ENCODE data around the gene KRT73.
"Not testable (repeated sequence)": the region's sequence is repeated elsewhere in the genome, so short reads cannot be mapped to it uniquely, and the experiment has no call there.

KRT73 gene

DNA sequence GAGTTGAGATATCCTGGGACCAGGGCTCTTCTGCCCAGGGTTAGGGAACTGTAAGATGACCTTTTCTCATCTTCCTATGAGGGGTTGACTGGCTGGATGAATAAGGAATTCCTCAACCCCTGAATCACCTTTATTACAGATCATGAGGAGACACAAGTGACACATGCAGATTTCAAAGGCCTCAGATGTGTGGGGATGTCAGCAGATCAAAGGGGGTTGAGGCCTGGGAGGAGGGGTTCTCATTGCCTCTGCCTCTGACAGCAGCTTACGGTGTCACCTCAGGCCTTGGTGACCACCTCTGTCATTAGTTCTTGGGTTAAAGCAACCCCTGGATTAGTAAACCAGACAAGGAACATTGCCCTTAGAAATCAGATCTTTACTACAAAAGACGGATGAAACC, 15.0 kb downstream of the KRT73 start:
- H3K4me3 ChIP-seq (ENCODE audit: low read depth, low read length), result no peak overlapping the region

DNA sequence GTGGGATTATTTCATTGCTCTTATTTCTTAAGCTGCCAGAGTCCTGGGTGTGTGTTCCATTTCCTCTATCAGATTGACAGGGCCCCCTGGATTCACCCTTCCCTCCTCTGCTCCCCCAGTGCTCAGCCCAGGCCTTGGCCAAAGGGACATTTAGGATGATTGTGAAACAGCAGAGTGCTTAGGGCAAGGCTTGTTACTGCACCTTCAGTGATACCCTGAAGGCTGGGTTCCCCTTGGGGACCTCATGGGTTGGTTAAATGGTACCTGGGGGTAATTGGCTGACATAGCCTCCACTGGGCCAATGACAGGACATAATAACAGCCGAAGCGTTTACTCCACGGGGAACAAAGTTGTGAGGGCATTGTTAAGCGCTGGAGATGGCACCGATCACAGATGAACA, 15.8 kb downstream of the KRT73 start:
- no peak overlapping the region for H3K4me3 ChIP-seq (ENCODE audit: low read depth, low read length)

DNA sequence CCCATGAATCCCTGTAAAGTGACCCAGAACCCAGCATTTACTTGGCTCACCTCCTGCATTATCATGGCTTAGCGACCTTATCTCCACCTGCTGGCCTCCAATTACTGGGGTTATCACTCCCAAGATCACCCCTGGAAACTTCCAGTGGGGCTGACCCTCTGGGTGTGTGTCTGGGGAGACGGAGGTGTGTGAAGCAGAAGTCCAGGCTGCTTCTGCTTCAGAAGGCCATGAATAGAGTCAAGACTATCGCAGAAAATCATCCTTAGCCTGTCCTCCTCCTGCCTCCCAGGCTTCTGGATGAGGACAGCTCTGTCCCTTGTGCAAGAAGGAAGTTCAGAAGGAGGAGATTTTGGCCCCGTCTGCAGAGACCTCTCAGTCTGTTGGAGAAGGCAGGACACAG, 16.7 kb downstream of the KRT73 start:
- no peak overlapping the region for H3K4me3 ChIP-seq (ENCODE audit: low read depth, low read length)

DNA sequence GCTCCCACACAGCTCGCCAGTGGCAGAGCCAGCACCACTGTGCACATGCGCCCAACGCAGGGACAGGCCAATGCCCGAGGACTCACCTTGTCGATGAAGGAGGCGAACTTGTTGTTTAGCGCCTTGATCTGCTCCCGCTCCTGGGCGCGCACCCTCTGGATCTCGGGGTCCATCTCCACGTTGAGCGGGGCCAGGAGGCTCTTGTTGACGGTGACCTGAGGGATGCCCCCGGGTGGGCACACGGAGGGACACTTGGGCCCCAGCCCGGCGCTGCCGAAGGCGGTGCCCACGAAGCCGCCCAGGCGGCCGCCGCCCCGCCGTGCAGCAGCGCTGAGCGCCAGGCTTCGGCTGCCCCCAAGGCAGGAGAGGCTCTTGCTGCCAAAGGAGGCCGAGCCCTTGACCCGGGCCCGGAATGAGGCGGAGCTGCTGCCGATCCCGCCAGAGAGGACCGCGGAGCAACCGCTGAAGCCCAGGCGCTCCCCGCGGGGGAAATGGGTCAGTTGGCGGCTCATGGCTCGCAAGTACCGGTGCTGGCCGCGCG, 17.3 kb downstream of the KRT73 start, which contains the start of gene KRT72:
Gene KRT72, minus strand, starts transcription at position 523 of the 541 bp plus-strand sequence. Its CDS starts 11 bp downstream, at position 512.
- H3K4me3 ChIP-seq (ENCODE audit: low read depth, low read length), result no peak within 1 kb of the TSS

DNA sequence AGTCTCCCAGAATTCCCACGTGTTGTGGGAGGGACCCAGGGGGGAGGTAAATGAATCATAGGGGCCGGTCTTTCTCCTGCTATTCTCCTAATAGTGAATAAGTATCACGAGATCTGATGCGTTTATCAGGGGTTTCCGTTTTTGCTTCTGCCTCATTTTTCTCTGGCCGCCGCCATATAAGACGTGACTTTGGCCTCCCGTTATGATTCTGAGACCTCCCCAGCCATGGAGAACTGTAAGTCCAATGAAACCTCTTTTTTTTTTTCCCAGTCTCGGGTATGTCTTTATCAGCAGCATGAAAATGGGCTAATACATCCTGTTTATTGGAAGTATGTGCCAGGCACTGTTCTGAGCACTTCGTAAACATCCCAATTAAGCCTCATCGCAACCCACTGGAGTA, 17.9 kb downstream of the KRT73 start:
- no peak overlapping the region for H3K4me3 ChIP-seq (ENCODE audit: low read depth, low read length)

DNA sequence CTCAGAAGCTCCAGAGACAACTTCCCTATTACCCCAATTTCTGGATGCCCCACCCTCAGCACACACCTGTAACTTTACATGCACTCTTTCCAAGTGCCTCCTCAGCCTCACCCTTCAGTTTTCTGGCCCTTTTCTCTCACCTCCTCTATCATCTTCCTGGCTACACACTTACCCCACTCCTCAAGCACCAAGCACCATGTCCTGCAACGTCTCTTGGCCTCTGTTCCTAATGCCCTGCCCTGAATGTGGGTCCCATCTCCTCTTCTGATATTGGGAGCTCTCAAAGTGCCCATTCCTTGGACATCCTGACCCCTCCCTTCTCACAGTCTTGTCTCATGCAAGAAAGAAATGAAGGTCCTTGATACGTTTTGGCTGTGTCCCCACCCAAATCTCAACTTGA, 18.3 kb downstream of the KRT73 start:
- H3K4me3 ChIP-seq (ENCODE audit: low read depth, low read length), result no peak overlapping the region

DNA sequence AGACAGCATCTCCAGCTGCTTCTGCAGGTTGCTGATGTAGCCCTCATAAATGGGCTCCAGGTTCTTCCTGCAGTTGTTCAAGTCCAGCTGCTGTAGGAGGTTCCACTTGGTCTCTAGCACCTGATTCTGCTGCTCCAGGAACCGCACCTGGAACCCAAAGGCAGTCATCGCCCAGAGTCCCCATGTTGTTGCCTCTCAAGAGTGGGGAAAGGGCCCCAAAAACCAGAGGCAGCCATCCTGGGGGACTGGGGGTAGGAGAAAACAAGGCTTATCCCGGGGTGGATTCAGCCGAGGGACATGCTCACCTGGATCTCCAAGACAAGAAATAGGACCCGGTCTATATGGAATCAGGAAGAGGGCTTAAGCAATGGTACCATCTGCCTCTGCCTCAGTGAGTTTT, 19.4 kb downstream of the KRT73 start:
- no peak overlapping the region for H3K4me3 ChIP-seq (ENCODE audit: low read depth, low read length)

DNA sequence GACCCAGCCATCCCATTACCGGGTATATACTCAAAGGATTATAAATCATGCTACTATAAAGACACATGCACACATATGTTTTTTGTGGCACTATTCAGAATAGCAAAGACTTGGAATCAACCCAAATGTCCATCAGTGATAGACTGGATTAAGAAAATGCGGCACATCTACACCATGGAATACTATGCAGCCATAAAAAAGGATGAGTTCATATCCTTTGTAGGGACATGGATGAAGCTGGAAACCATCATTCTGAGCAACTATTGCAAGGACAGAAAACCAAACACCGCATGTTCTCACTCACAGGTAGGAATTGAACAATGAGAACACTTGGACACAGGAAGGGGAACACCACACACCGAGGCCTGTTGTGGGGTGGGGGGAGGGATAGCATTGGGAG, 24.1 kb downstream of the KRT73 start:
- not testable (repeated sequence) for H3K4me3 ChIP-seq (ENCODE audit: low read depth, low read length)

DNA sequence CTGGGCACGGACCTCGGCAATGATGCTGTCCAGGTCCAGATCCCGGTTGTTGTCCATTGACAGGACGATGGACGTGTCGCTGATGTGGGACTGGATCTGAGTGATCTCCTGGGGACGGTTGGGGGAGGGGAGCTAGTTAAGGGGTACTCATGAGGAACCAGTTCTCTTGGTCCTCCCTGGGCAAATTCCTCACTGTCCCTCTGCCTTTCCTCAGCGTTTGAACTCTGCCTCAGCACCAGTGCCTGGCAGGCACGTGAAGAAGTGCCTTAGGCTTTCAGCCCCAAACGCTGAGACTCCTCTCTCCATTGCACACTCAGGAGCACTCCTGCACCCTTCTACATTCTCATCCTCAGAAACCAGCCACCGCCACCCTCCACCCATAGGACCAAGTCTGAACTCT, 26.8 kb downstream of the KRT73 start:
- H3K4me3 ChIP-seq (ENCODE audit: low read depth, low read length), result no peak overlapping the region

DNA sequence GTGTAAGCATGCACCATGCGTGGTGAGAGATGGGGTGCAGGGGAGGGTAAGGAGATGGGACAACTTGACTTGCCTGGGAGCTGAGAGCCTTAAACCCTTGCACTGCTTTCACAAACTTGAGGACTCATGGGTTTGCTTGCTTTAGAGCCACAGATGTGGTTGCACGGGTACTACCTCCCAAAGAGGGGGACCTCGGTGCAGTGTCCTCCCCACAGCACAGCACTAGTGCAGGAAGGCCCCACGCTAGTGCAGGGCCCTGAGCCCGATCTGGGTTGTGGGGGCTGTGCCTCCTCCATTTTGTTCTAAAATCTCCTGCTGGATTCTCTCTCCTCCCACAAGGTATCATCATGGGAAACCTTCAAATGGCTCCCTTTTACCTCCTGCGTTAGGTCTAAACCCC, 28.3 kb downstream of the KRT73 start:
- H3K4me3 ChIP-seq (ENCODE audit: low read depth, low read length), result no peak overlapping the region

DNA sequence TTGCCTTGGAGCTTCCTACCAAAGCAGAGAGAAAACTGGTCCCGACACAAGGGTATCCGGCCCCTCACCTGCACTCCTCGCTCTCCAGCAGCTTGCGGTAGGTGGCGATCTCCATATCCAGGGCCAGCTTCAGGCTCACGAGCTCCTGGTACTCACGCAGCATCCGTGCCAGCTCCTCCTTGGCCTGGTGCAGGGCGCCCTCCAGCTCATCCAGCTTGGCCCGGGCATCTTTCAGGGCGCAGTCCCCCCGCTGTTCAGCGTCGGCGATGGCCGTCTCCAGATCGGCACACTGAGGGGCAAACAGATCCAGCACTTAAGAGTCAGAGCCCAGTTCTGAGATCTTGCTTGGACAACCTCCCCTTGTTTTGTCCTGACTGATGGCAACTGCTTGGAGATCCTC, 30.8 kb downstream of the KRT73 start:
- no peak overlapping the region for H3K4me3 ChIP-seq (ENCODE audit: low read depth, low read length)

DNA sequence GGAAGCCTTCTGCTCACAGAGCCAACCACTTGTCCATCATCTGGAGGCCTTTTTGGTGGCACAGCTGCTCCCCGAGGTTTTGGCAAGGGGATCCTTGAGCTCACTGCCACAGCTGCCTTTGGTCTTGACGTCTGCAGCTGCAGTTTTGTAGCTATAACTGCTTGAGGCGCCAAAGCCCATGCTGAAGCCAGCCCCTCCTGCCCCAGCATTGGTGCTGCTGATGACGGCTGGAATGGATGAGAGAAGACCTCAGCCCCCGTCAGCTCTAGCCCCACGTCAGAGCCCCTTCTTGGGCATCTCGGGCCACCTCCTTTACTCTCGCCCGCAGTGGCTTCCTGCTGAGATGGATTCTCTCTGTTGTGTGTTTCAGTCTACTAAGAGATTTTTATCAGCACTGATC, 32.4 kb downstream of the KRT73 start:
- H3K4me3 ChIP-seq (ENCODE audit: low read depth, low read length), result no peak overlapping the region

DNA sequence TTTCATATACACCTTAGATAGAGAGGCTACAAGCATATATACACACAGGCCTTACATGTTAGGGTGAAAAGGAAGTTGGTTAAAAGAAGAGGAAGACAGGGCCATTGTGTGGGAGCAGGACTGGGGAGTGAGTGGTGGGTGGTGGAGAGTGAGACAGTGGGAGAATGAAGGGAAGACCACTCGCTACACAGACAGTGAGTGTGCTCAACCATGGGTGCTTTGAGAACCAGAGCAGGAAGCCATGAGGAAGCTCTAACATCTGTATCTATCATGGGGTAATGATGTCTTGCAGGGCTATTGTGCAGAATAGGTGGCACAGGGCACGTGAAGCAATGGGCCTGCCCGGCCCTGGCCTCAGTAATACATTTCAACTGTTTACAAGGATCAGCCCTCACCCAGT, 33.3 kb downstream of the KRT73 start:
- no peak overlapping the region for H3K4me3 ChIP-seq (ENCODE audit: low read depth, low read length)

DNA sequence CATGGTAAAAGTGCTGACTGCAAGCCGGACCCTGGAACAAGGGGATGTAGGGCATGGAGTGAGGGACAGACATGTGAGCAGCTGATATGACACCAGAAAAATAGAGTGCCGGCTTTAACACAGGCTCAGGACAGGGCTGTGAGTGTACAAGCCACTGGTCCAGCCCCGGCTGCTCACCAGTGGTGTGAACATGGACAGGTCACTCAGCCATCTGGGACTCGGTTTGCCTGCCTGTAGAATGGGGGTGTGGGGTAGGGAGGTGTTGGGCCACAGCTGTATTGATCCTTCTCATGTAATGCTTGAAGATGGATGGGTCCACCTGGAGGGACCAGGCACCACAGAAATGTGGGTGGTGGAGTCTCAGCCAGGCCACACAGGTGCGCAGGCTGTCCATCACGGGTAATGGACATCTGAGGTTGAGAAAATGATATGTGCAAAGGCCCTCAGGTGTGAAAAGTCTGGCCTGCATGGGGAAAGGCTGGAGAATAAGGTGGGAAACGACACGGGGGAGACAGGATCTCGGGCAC, 34.1 kb downstream of the KRT73 start:
- H3K4me3 ChIP-seq (ENCODE audit: low read depth, low read length), result no peak overlapping the region

DNA sequence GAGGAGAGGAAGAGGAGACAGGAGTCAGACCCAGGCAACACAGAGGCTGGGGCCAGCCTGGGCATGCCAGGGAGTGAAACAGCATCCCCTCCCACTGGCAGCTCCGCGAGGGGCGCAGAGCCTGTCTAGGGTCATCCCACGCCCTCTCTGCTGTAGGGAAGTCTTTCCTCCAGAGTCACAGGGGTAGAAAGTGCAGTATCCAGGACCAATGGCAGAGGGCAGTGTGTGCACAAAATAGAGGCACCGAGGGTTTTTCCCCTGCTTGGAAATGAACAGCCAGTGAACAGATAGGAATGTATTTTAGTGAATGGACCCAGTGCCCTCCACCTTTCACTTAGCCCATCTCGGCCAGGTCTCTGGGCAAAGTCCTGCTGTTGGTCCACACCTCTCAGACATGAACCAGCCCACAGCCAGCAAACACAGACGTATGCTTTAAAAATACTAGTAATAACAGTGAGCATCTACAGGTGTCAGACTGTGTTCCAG, 35.3 kb downstream of the KRT73 start:
- no peak overlapping the region for H3K4me3 ChIP-seq (ENCODE audit: low read depth, low read length)

DNA sequence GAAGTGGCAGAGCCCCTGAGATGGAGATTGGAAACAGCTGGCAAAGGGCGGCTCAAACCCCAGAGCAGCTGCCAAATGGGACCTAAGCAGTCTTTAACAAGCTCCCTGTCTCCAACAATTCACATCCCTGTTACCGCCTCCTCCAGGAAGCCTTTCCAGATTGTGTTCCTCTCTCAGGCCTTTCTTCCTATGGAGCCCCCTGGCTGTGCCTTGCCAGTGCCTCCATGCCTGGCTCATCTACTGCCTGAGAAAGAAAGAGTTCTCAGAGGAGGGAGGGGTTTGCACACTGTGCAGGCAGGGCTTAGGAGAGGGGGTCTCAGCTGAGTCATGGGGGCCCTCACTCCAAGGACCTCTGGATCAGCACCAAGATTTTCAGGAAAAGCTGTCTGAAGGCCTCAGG, 35.9 kb downstream of the KRT73 start:
- H3K4me3 ChIP-seq (ENCODE audit: low read depth, low read length), result no peak overlapping the region

DNA sequence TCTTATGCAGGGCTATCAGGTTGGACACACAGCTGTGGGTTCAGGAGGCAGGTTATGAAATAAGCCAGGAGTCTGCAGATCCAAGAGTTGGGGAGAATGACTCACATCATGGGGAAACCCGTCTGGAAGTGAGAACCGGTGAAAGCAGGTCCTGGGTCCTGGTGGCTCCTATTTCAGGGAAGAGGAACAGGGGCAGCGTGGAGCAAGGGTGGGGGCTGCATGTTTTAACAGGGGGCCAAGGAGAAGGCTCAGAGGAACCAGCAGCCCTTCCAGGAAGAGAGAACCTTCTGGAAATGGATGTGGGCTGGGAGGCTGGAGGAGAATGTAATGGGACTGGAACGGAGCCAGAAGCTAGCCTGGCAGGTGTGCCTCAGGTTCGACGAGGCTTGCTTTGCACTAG, 36.9 kb downstream of the KRT73 start:
- H3K4me3 ChIP-seq (ENCODE audit: low read depth, low read length), result no peak overlapping the region

DNA sequence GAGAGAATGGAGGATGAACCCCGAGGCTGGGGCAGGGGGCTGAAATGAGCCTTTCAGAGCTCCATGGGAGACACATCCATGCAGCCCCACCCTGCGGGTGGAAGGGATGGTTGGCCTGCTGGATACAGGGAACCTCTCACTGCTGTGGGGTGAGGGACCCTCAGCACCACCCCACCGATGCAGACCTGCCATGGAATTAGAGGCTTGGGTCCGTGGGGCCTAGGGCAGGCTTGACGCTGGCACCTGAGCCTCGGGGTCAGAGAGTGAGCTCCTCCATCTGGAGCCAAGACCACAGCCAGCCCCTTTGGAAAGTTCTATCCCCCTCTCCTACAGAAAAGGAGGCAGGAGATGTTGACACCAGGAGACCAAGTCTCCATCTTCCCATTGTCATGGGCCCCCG, 37.3 kb downstream of the KRT73 start:
- H3K4me3 ChIP-seq (ENCODE audit: low read depth, low read length), result no peak overlapping the region

DNA sequence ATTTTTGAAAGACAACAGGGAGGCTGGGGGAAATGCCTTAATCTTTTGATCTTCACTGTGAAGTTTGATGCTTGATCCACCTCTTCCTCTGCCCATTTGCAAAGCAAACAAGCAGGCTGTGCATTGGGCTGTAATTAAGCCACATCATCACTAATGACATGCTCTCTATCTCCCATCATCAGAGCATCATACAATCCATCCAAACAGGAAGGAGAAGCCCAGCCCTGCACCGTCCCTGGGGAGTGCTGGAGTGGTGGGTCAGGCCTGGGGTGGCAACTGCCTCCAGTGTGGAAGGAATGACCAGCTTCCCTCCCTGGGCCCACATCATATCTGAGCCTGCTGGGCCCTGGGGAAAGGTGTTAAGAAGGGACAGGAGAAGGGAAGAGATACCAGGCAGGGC, 37.9 kb downstream of the KRT73 start:
- no peak overlapping the region for H3K4me3 ChIP-seq (ENCODE audit: low read depth, low read length)

DNA sequence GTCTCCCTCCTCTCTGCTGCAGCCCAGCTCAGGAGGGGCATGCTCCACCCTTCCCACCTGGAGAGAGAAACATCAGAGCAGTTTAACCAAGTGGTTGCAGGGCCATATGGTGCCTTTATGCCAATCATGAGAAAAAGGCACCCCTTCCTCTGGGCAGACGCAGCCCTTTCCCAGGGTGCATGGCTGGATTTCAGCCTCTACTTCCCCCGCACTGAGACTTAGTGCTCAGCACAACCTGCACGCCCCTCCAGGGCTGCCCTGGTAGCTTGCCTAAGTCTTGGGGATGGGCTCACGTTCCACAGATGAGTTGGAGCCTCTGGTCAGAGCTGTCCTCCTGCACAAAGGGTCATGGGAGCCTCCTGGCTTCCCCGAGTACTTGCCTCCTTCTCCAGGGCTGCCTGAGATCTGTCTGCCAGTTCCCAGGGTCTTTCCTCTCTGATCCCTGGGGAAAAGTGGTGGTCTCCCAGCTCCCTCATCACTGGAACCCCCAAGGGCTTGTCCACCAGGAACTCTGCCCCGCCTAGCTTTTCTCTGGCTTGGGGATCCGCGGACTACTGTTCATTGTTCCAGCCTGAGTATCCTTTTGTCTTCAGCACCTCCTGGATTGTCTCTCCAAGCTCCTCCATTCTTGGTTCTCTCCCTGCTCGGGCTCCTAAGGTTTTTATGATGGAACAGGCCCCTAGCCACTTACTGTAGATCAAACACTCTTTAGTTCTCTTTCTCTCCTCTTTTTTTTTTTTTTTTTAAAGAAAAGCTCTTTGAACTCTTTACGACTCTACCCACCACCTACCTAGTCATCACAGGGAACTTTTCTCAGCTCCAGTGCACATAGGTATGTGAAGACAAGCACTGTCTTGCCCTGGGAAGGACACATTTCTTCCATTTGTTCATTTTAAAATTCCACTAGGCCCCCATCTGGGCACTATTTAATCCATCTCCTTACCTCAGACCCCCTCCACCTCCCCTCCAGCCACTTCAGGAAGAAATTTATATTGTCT, 38.6 kb downstream of the KRT73 start:
- H3K4me3 ChIP-seq (ENCODE audit: low read depth, low read length), result no peak overlapping the region

DNA sequence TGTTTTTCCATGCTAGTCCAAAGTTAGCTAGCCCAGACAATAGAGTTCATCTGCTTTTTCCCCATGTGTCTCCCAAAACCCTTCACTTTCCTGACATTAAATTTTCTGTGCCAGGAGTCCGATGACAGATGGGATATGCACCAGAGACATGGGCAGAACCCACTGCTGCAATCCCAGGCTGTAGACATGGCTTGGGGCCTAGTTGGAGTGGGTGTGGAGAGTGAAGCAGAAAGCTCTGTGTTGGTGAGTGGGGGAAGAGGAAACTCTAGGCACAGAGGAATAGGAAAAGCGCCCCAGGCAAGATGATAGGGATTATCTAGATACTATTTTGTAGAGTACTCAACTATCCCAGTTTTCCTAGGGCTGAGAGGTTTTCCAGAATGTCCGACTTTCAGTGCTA, 39.9 kb downstream of the KRT73 start:
- H3K4me3 ChIP-seq (ENCODE audit: low read depth, low read length), result no peak overlapping the region

DNA sequence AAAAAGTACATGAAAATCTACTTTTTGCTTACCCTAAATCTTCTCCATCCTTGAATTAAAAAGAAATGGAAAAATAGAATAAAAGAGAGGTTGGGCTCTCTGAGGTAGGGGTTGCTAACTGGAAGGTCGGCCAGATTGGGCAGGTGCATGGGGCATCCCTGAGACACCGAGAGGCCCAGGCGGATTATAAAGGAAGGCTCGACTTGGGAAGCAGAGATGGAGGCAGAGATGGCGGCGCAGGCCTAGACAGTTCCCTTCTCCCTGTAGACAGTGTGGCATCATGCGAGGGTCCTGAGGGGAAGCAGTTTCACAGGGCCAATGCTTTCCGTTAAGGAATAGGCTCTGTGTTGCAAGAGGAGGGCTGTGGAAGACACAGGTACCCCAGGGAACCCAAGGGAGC, 41.0 kb downstream of the KRT73 start:
- H3K4me3 ChIP-seq (ENCODE audit: low read depth, low read length), result no peak overlapping the region

Data from iPS-11a (cell line).